GM19324 (cell line): ENCODE results near the gene TOMM34.

Experiments
- ATAC-seq: cut with Tn5 transposase; IDR thresholded peaks from one replicate; pipeline ENCODE4 v1.9.1; 2021; ENCODE audit warnings: mild to moderate bottlenecking, moderate library complexity; ENCODE audit not compliant: unreplicated experiment, low FRiP score

Gene TOMM34

DNA sequence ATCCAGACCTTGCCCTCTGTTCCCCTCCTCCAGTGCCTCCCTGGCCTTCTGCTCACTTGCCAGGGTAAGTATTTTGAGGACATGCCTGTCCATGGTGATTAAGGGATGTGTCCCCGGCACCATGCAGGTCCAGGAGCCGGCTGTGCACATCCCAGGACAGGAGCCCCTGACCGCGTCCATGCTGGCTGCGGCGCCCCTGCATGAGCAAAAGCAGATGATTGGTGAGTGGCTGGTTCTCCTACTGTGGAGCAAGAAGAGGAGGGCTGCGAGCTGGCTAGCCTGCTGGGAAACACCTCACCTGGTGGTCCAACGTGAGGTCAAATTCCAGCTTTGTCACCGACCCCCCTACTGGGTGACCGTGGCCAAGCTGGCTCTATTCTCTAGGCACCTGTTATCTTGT is 23.7 kb downstream of the TOMM34 start:
- ATAC-seq: no peak

DNA sequence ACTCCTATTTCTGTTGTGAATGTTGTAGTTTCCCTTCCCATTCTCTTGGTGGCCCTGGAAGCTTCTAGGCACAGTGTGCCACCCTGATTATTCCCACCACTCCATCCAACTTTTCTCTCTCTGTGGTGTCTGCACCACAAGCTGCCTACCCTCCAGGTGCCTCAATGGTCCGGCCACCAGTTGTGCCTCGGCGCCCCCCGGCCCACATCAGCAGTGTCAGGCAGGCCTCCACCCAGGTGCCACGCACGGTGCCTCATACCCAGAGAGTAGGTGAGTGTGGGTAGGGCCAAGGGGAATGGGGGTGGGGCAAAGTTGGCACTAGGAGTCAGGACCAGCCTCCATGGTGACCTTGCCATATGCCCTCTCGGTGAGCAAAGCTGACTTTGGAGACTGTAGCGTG is 27.3 kb downstream of the TOMM34 start:
- ATAC-seq: no peak

DNA sequence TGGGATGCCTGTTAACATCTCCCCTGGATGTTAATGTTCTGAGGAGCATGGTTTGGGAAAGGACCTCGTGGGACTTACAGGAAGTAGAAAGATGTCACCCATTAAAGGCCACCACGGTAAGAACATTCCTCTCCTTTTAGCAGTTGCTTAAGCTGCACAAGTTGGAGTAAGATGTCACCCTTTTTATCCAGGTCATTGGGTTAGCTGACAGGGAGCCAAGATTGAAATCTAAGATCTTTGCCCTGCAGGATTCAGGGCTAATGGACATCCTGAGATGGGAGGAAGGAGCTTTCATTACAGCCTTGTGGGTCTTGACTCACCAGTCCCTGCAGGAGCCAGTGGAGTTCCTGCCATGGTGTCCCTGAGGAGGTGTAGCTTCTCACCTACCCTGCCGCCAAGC is 28.3 kb downstream of the TOMM34 start:
- no peak for ATAC-seq

DNA sequence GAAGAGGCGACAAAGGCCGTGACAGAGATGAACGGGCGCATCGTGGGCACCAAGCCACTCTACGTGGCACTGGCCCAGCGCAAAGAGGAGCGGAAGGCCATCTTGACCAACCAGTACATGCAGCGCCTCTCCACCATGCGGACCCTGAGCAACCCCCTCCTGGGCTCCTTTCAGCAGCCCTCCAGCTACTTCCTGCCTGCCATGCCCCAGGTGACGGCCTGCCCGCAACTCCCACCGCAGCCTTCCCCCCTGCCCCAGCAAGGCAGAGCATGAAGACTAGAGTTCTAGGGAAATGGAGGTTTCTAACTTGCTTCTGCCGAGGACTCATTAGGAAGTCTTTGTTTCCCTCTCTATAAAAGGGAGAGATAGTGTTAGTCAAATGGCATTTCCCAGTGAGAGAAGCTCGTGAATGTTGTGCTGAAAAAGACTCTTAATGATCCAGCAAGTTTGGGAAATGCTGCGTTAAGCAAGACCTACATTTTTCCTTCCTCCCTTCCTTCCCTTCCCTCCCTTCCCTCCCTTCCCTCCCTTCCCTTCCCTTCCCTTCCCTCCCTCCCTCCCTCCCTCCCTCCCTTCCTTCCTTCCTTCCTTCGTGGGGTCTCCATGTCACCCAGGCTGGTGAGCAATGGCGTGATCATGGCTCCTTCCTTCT is 29.6 kb downstream of the TOMM34 start:
- ATAC-seq: no peak

DNA sequence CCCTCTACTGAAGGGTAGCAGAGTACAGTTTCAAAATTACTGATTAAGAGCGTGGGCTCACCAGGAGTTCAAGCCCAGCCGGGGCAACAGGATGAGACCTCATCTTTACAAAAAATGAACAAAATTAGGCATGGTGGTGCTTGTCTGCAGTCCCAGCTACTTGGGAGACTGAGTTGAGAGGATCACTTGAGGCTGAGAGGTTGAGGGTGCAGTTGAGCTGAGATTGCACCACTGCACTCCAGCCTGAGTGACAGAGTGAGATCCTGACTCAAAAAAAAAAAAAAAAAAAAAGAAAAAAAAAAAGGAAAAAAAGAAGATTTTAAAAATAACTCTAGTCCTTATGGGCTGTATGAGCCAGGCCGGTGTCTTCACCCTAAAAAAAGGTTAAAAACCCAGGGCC is 31.6 kb downstream of the TOMM34 start:
- ATAC-seq: no peak

DNA sequence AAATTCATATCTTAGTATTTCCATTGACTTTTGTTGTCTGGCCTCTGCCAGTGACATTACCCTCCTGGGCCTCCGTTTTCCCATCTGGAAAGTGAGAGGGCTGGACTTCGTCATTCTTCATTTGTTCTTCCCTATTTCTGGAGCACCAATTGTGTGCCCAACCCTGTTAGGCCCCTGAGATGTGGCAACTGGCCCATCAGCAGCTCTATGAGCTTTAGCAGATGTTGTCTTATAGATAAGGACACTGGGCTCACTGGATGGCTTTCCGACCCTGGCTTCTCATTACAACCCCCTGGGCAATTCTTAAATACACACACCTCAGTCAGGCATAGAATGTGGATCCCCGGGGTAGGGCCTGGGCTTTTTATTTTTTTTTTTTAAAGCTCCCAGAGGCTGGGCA is 35.7 kb downstream of the TOMM34 start:
- no peak for ATAC-seq

DNA sequence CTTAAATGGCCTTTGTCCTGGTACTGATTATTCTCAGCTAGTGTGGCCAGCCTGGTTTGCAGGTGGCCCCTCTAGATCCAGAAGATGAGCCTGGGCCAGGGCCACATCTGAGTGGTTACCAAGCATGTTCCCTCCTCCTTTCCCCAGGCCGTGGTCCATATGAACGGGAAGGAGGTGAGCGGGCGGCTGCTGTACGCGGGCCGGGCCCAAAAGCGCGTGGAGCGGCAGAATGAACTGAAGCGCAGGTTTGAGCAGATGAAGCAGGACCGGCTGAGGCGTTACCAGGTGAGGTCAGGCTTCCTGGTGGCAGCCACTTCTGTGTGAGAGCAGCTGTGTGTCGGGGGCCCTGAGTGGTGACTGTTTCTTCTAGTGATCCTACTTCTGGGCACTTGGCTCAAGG is 38.8 kb downstream of the TOMM34 start:
- no peak for ATAC-seq

DNA sequence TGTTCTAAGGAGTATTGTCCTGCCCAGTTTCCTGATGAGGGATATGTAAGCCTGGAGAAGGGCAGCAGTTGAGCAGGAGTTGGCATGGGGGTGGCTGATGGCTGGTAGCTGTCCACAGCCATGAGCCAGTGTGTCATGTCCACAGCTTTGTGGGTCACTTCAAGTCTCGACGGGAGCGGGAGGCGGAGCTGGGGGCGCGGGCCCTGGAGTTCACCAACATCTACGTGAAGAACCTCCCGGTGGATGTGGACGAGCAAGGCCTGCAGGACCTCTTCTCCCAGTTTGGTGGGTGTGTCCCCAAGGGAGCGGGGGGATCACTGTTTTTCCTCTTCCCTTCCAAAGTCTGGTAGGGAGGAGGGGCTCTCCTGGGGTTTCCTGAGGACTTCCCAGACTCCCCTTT is 41.4 kb downstream of the TOMM34 start:
- no peak for ATAC-seq

DNA sequence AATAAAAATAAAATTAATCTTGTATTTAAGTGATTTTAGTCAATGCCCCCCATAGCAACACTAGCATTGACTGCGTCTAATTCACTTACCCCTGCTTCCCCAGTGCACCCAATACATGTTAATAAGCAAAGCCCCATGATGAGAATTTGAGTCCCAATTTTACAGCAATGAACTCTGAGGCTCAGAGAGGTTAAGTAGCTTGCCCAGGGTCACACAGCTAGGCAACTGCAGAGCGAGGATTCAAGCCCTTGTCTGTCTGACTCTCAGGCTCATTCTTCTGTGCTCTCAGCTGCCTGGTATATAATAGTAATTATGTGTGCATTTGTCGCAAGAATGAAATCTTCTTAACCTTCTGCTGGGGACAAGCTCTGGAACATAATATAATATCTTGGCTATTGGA is 41.9 kb downstream of the TOMM34 start:
- ATAC-seq: no peak

DNA sequence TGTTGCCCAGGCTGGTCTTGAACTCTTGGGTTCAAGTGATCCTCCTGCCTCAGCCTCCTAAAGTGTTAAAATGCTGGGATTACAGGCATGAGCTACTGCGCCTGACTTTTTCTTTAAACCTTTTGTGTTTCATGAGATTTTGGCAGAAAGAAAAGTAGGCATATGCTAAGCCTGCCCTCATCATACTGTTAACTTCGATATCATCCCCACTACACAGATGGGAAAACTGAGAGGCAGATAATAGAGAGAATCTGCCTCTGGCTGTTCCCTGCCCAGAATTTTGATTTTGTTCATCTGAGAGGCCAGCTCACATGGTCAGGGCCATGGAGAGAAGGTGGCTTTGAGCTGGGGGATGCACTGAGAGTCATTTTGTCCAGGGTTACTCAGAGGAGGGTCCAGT is 42.8 kb downstream of the TOMM34 start:
- no peak for ATAC-seq

DNA sequence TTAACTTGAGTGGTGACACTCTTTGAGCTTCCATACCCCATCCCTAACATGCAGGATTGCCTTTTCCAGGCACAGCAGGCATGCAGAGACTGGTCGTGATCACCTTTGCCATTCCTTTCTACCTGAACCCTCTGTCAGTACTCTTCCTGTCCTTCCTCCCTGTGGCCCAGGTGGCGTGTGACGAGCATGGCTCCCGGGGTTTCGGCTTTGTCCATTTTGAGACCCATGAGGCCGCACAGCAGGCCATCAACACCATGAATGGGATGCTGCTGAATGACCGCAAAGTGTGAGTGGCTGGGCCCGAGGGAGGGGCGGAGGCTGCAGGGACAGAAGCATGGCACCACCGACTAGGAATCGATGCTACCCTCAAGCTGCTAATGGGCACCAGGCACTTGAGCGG is 43.6 kb downstream of the TOMM34 start:
- ATAC-seq: no peak

DNA sequence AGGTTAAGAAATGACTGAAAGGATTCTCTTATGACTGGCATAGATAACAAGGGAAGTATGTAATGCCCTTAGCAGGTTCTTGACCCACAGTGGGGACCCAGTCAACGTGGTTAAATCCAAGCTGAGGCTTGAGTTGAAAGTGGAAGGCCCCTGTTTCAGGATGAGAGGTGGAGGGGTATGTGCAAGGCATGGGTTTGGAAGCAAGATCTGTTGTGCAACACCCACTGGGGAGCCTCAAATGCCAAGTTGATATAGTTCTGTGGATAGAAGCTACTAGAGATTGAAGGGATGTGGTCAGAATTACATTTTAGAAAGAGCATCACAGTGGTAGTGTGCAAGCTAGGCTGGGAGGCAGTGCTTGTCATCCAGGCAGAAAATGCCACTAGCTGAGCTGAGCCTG is 45.3 kb downstream of the TOMM34 start:
- ATAC-seq: no peak

DNA sequence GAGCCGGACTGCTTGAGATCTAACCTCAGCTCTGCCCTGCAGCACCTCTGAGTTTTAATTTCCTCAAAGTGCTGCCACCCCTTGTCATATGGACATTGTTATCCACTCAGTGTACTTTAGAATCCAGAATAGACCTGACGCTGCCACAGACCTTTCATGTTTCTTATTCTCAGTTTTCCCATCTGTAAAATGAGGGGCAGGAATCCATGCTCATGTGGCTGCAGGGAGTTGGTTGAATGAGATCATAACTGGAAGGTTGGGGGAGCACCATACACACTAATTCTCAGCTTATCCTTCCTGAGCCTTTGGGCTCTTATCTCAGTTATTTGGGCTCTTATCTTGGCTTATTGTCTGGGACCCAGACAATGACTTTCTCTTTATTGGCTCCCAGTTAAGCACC is 48.0 kb downstream of the TOMM34 start:
- no peak for ATAC-seq

DNA sequence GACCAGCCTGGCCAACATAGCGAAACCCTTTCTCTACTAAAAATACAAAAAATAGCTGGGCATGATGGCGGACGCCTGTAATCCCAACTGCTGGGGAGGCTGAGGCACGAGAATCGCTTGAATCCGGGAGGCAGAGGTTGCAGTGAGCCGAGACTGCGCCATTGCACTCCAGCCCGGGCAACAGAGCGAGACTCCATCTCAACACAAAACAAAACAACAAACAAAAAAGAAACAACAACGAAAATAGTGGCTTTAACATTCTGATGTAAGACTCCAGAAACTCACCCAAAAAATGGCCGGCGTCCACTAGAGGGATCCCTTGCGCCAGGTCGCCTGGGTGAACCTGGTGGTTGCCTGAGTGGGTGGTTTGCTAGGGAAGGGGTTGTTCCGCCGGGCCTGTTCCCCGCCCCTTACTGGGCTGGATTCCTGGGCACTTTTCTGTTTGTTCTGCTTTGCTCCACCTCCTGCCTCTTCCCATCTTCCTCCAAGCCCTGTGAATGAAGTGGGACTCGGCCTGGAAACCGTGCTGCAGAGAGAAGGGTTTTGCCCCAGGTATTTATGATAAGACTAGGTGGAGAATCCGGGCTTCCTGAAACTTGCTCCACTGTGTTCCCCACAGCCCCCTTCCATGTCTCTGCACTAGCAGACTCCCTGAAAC is 48.8 kb downstream of the TOMM34 start:
- ATAC-seq: no peak

DNA sequence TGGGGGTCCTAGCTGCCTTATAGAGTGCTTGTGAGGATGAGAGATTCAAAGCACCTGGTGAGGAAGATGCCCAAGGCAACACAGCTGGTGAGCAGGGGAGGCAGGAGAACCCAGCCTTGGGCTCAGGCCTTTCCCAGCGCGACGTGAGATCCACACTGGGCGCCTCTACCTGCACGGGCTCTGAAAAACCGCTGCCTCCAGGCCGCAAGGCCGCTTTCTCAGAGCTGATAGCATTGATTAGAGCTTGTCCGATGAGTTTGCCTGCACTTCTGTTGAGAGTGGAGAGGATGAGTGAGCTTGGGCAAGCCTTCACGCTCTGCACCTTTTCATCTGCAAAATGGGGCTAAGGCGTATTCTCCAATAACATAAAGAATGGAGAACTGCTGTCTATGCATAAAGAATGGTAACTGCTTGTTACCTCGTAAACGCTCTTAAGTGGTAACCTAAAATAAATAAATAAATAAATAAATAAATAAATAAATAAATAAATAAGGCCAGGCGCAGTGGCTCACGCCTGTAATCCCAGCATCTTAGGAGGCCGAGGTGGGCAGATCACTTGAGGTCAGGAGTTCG is 49.4 kb downstream of the TOMM34 start:
- no peak for ATAC-seq

DNA sequence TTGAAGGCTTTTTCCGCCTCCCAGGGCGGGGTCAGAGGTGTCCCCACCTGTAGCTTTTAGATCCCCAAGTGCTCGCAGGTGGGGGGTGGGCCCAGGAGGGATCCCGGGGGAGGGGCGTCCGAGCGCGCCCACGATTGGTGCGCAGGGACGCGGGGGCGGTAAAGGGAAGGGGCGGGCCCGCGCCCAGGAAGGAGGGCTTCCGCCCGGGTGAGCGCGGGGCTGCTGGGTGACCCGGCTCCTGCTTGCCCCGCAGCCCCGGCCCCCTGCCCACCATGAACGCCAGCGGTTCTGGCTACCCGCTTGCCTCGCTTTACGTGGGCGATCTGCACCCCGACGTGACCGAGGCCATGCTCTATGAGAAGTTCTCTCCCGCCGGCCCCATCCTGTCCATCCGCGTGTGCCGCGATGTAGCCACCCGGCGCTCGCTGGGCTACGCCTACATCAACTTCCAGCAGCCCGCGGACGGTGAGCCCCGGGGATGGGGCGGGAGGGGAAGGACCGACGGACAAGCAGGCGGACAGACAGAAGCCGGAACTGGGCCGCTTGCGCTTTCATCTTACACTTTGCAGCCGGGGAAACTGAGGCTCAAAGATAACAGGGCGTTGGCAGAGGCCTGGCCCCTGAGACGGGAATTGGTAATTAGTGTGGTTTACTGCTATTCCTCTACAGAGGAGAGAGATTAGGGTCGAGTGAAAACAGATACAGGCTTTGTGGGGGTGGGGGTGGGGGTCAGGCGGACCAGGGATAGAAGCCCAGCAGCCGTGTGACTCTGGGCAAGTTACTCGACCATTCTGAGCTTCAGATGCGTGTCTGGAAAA is 50.1 kb downstream of the TOMM34 start, which contains the start of gene PABPC1L:
Gene PABPC1L, plus strand, starts transcription at position 189 of the 818 bp plus-strand sequence. Its CDS starts 84 bp downstream, at position 273.
- ATAC-seq: peak; percentile 89

DNA sequence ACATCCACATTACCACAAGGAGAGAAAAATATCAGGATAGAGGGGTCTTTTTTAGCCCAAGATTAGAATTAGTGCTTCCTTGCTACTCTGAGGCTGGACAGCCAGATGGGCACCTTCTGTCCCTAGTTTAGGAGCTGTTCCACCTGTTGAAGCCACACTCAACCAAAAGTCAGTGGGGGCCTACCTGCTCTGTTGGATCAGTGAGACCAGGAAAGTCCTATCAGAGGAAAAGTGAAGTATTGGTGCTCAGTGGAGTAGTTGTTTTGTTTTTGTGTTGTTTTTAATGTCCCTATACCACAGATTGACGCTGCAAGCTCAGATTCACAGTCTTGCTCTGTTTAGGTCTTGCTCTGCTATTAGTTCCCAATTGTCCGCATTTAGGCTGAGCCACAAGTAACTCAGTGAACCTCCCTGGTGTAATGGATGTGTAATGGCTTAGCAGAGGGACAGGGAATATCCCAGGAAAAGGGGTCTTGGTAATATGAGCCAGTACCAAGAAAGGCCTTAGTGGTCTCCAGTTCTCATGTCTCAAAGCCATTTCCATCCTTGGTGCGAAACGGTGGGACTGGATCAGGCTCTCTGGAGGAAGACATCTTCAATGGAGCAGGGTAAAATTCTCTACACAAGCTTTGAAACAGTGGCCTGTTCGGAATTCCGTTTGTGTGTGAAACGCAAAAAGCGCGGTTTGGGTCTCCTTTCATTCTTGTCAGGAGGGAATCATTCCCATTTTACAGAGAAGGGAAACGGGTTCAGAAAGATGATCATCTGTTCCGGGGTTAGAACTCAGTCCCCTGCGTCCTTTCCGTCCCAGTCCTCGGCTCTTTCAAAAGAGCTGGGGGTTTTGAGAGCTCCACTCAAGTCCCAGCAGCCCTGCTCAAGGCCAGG is 51.0 kb downstream of the TOMM34 start:
- no peak for ATAC-seq

DNA sequence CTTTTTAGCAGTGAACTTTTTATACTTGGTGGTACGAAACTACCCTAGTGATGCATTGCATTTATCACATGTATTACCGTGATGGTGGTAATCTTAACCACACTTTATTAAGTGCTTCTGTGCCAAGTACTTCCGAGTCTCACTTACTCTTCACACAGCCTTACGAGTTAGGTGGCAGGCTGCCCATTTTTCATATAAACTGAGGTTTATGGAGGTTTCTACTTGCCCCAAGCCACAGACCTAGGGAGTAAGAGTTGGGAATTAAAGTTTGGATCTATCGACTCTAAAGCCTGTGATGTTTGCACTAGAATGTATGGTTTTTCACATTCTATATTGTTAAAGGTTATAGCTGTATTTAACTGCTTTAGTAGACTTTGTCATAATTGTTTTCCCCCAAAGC is 55.8 kb downstream of the TOMM34 start:
- no peak for ATAC-seq

DNA sequence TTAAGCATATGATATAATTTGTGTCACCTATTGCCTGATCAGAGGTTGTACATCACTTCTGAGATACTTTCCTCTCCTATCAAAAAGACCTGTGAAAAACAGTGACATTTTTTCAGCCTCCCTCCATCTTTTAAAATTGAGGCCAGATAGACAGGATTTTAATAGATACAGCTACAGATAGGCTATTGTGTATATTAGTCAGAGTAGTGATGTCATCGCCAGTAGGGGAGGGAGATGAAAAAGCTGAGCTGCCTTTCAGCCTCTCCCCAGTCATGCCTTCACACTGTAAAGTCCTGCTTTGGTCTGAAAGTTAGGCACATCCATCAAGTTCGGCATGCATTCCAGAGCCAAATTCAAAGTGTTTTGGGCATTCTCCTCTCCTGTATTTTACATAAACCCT is 58.2 kb downstream of the TOMM34 start:
- no peak for ATAC-seq

DNA sequence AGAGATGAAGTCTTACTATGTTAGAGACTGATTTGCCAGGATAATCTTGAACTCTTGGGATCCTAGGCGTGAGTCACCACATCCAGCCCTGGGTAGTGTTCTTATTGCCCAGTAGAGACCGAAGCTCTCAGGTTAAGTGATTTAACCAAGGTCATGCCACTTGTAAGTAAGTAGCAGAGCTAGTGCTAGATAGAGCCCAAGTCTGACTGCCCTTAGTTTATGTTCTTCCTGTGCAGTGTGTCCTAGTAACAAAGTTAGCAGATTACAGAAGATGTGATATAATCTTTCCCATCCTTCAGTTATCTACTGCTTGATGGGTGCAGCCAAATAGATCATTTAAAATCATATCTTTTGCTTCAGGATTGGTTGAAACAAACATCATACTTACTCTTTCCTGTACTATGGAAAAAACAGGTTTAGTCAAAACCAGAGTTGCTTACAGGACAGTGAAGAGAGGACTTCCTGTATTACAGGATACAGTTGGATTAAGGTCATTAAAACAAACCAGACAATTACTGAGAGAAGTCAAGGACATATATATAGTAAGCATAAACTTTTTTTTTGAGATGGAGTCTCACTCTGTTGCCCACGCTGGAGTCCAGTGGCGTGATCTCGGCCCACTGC is 59.9 kb downstream of the TOMM34 start:
- no peak for ATAC-seq
